Stomach (tissue), 9 donors: Measurements from ENCODE around the gene JPH3. TPM values are rescaled to one million over a fixed set of nuclear protein-coding genes. Genes with fewer than 3 reads are reported as not detected.

Source experiments
- DNase-seq, 2 donors: peaks; one replicate each; pipeline versions ENCODE4 v3.0.0 to v3.0.0-alpha.2; 2013 to 2019
- H3K27ac ChIP-seq, 5 donors: fragments of 200-600 bp in 4 of 5; sonication (generic) in 4 of 5; one replicate each; pipeline ENCODE4 v1.5.1; 2013 to 2019; ENCODE audit warnings: mild to moderate bottlenecking in 1 of 5, moderate library complexity in 1 of 5
- H3K27me3 ChIP-seq, 3 donors: fragments of 200-600 bp; sonication (generic); one replicate each; pipeline ENCODE4 v1.5.1; 2017 to 2019; ENCODE audit warnings: mixed run types in 1 of 3
- H3K36me3 ChIP-seq, 4 donors: fragments of 200-600 bp; sonication (generic); 1 replicate in 3 of 4; 2 replicates in 1 of 4; pipeline ENCODE4 v1.5.1; 2016 to 2019
- H3K4me1 ChIP-seq, 4 donors: fragments of 200-600 bp; sonication (generic); one replicate each; pipeline ENCODE4 v1.5.1; 2016 to 2019
- H3K4me3 ChIP-seq, 4 donors: fragments of 200-600 bp; sonication (generic) in 3 of 4; one replicate each; pipeline ENCODE4 v1.5.1; 2016 to 2019; ENCODE audit warnings: mild to moderate bottlenecking in 1 of 4
- H3K9me3 ChIP-seq, 4 donors: fragments of 200-600 bp; sonication (generic); one replicate each; pipeline ENCODE4 v1.5.1; 2016 to 2019
- EP300 ChIP-seq: sonication (generic); formaldehyde crosslinking; IDR thresholded peaks from one replicate; pipeline ENCODE4 v1.6.1; 2017; ENCODE audit warnings: antibody characterized with exemption
- POLR2A ChIP-seq, 4 donors: fragments of 450-650 bp; IDR thresholded peaks; one replicate each; pipeline ENCODE4 v1.6.1; 2016; ENCODE audit warnings: antibody characterized with exemption in 4 of 4, control low read depth in 2 of 4, mild to moderate bottlenecking in 1 of 4, moderate library complexity in 1 of 4
- POLR2AphosphoS5 ChIP-seq, 3 donors: sonication (generic); formaldehyde crosslinking; IDR thresholded peaks; one replicate each; pipeline ENCODE4 v1.6.1; 2016; ENCODE audit warnings: antibody characterized with exemption in 3 of 3
- WGBS, 5 donors: extraction: QIAGEN DNeasy Blood & Tissue Kit in 3 of 5; methylation state at CpG; one replicate each; pipeline versions ENCODE4 v1.1.5 to v1.1.7; 2013 to 2018; 5-methylcytosine and 5-hydroxymethylcytosine counted together
- intact Hi-C: fragments of 100-400 bp; cut with DNase I; formaldehyde crosslinking; loops from one replicate; pipeline ENCODE4 v1.15.1; 2023; ENCODE audit warnings: low total_unique reads
- polyA plus RNA-seq, 3 donors: library from polyadenylated mRNA; stranded (reverse); fragments of 200-250 nt; gene quantifications; one replicate each; pipeline ENCODE4 v1.2.3, GENCODE V29; 2013
- total RNA-seq, 5 donors: library from RNA; depleted of rRNA; stranded (reverse); fragments of >200 nt; gene quantifications; one replicate each; pipeline versions ENCODE4 v1.1.0 to v1.2.3, GENCODE V29; 2014 to 2016
- TF ChIP-seq, protein P1 (sequence below), 7 experiments: fragments of 450-650 bp in 4 of 7; fragments of 200-600 bp in 3 of 7; sonication (generic) in 3 of 7; IDR thresholded peaks; one replicate each; pipeline ENCODE4 v1.5.1; 2016 to 2019; ENCODE audit warnings: antibody characterized with exemption in 7 of 7, control low read depth in 2 of 7, mild to moderate bottlenecking in 1 of 7
- donor health status: healthy with polysubstance abuse.
- donor health status: Bipolar disorder and iron deficiency.
- donor health status: healthy.

The JPH3 gene
- total and polyA plus RNA-seq, 8 donors: 0.31 to 1.3 (median 0.66) TPM; not detected in 2

DNA sequence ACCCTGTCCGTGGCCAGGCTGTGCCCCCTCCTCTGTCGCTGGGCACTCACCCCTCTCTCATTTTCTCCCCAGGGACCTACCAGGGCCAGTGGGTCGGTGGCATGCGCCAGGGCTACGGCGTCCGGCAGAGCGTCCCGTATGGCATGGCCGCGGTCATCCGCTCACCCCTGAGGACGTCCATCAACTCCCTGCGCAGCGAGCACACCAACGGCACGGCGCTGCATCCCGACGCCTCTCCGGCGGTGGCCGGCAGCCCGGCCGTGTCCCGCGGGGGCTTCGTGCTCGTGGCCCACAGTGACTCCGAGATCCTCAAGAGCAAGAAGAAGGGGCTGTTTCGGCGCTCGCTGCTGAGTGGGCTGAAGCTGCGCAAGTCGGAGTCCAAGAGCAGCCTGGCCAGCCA is 41.9 kb downstream of the JPH3 start:
- H3K27ac ChIP-seq: no peak overlapping the region
- H3K4me1 ChIP-seq: no peaks in the 10 kb centered on the region
- intact Hi-C loops: no loop called here
- peaks cover 0 to 4% (median 0%) of the 10 kb centered on the region in 4 donors for H3K9me3 ChIP-seq
- H3K27me3 ChIP-seq: peaks cover 0 to 58% (median 17%) of the 10 kb centered on the region in 3 donors
- 94 to 97% (median 96%) methylated on average over 27 to 35 of the region's 35 CpGs for WGBS, 5 donors
- no peaks in the 10 kb centered on the region for H3K36me3 ChIP-seq
- H3K4me3 ChIP-seq: no peak overlapping the region
- TF ChIP-seq EP300 (no peak), POLR2A (IDR thresholded peaks at IDR 0.05) (no peak), POLR2AphosphoS5 (IDR thresholded peaks at IDR 0.05) (no peak)
- TF ChIP-seq, protein P1, sequence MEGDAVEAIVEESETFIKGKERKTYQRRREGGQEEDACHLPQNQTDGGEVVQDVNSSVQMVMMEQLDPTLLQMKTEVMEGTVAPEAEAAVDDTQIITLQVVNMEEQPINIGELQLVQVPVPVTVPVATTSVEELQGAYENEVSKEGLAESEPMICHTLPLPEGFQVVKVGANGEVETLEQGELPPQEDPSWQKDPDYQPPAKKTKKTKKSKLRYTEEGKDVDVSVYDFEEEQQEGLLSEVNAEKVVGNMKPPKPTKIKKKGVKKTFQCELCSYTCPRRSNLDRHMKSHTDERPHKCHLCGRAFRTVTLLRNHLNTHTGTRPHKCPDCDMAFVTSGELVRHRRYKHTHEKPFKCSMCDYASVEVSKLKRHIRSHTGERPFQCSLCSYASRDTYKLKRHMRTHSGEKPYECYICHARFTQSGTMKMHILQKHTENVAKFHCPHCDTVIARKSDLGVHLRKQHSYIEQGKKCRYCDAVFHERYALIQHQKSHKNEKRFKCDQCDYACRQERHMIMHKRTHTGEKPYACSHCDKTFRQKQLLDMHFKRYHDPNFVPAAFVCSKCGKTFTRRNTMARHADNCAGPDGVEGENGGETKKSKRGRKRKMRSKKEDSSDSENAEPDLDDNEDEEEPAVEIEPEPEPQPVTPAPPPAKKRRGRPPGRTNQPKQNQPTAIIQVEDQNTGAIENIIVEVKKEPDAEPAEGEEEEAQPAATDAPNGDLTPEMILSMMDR (IDR thresholded peaks at IDR 0.05): no peak
- no peak for DNase-seq

- Histone ChIP-seq H3K36me3 (no peaks in the 10 kb centered on the region), H3K27ac (no peak overlapping the region), H3K27me3 (peaks cover 0 to 61% (median 17%) of the 10 kb centered on the region in 3 donors), H3K4me3 (no peak overlapping the region), H3K4me1 (no peaks in the 10 kb centered on the region), H3K9me3 (peaks cover 0 to 4% (median 0%) of the 10 kb centered on the region in 4 donors)
- 96 to 98% (median 97%) methylated on average over 31 to 44 of the region's 44 CpGs for WGBS, 5 donors
- TF ChIP-seq POLR2A (IDR thresholded peaks at IDR 0.05) (no peak), POLR2AphosphoS5 (IDR thresholded peaks at IDR 0.05) (no peak), EP300 (no peak)
- TF ChIP-seq, protein P1 (IDR thresholded peaks at IDR 0.05): no peak
- DNase-seq: no peak
- intact Hi-C loops: no loop called here
Observed at GRCh38 chr16:87644596-87644995, 42.3 kb downstream of the JPH3 start.

GRCh38 chr16:87645802-87646201 is 43.5 kb downstream of the JPH3 start:
- TF ChIP-seq EP300 (no peak), POLR2A (IDR thresholded peaks at IDR 0.05) (no peak), POLR2AphosphoS5 (IDR thresholded peaks at IDR 0.05) (no peak)
- TF ChIP-seq, protein P1 (IDR thresholded peaks at IDR 0.05): no peak
- WGBS, 5 donors: 54 to 71% (median 63%) methylated on average over 9 of the region's 9 CpGs

GRCh38 chr16:87647431-87648185 is 45.3 kb downstream of the JPH3 start:
- Histone ChIP-seq H3K9me3 (peaks cover 0 to 4% (median 0%) of the 10 kb centered on the region in 4 donors), H3K36me3 (no peaks in the 10 kb centered on the region), H3K4me1 (no peaks in the 10 kb centered on the region), H3K27me3 (peaks cover 0 to 38% (median 17%) of the 10 kb centered on the region in 3 donors), H3K4me3 (no peak overlapping the region), H3K27ac (no peak overlapping the region)
- intact Hi-C loops: no loop called here
- TF ChIP-seq, protein P1 (IDR thresholded peaks at IDR 0.05): no peak
- TF ChIP-seq POLR2A (IDR thresholded peaks at IDR 0.05) (no peak), POLR2AphosphoS5 (IDR thresholded peaks at IDR 0.05) (no peak), EP300 (no peak)
- 82 to 90% (median 85%) methylated on average over 24 to 33 of the region's 33 CpGs for WGBS, 5 donors
- no peak for DNase-seq

More at GRCh38 chr16:87645802-87646201, 43.5 kb downstream of the JPH3 start:
- Histone ChIP-seq H3K4me1 (no peaks in the 10 kb centered on the region), H3K36me3 (no peaks in the 10 kb centered on the region), H3K27ac (no peak overlapping the region), H3K4me3 (no peak overlapping the region), H3K9me3 (peaks cover 0 to 4% (median 0%) of the 10 kb centered on the region in 4 donors), H3K27me3 (peaks cover 0 to 52% (median 17%) of the 10 kb centered on the region in 3 donors)
- intact Hi-C loops: no loop called here
- DNase-seq: no peak
